H1 (cell line): ENCODE measurements around the gene CES4A. TPM values are rescaled to one million over a fixed set of nuclear protein-coding genes. Genes with fewer than 3 reads are reported as not detected.

Experiments
- CTCF ChIA-PET: fragments of 300-600 bp; sonication (Branson Sonifier 250); formaldehyde crosslinking; loops from one replicate; lab custom pipeline; 2021; ENCODE audit not compliant: partially characterized antibody; lab: Charles Lee
- POLR2A ChIA-PET: fragments of 300-600 bp; sonication (Branson Sonifier 250); formaldehyde crosslinking; loops from one replicate; lab custom pipeline; 2021; ENCODE audit warnings: inconsistent platforms; ENCODE audit not compliant: partially characterized antibody; lab: Charles Lee
- DNase-seq, 2 experiments: peaks; one replicate each; pipeline versions ENCODE4 v3.0.0 to v3.0.0-alpha.2; 2010 to 2022; ENCODE audit warnings: low spot score in 2 of 2, low read depth in 1 of 2, mixed read lengths in 1 of 2
- FAIRE-seq: peaks from 2 replicates; lab custom pipeline; 2011; peaks lifted over from hg19 to GRCh38; lab: Jason Lieb, UNC
- H2AFZ ChIP-seq: 2 replicates; pipeline ENCODE4 v1.8.1; 2012; ENCODE audit warnings: low read length, inconsistent platforms
- H2AK5ac ChIP-seq: 2 replicates; pipeline ENCODE4 v1.6.1; 2013; ENCODE audit warnings: low read depth, low read length
- H2BK120ac ChIP-seq: replicated peaks from 2 replicates; pipeline ENCODE3; 2013; ENCODE audit warnings: low read depth, low read length, inconsistent platforms
- H2BK12ac ChIP-seq: 2 replicates; pipeline ENCODE4 v1.6.1; 2013; ENCODE audit warnings: low read depth, low read length
- H2BK15ac ChIP-seq: 2 replicates; pipeline ENCODE4 v1.6.1; 2013; ENCODE audit warnings: low read length
- H2BK20ac ChIP-seq: 2 replicates; pipeline ENCODE4 v1.6.1; 2013; ENCODE audit warnings: low read length
- H2BK5ac ChIP-seq: 2 replicates; pipeline ENCODE4 v1.6.1; 2013; ENCODE audit warnings: low read depth, low read length
- H3K14ac ChIP-seq: 2 replicates; pipeline ENCODE4 v1.6.1; 2013; ENCODE audit warnings: inconsistent platforms; ENCODE audit not compliant: insufficient read length
- H3K18ac ChIP-seq: 2 replicates; pipeline ENCODE4 v1.6.1; 2013; ENCODE audit warnings: low read length; ENCODE audit errors: extremely low read depth
- H3K23ac ChIP-seq: 2 replicates; pipeline ENCODE4 v1.6.1; 2013; ENCODE audit warnings: inconsistent platforms; ENCODE audit not compliant: insufficient read length
- H3K23me2 ChIP-seq: 2 replicates; pipeline ENCODE4 v1.6.1; 2013; ENCODE audit warnings: low read depth, low read length
- H3K27ac ChIP-seq: 2 replicates; pipeline ENCODE4 v1.6.1; 2011; ENCODE audit warnings: low read depth, low read length, inconsistent platforms
- H3K27me3 ChIP-seq, 4 experiments: replicated peaks in 1 of 4; 1 replicate in 1 of 4; 2 replicates in 3 of 4; pipeline versions ENCODE4 v1.6.1 to v1.8.1; 2011 to 2013; ENCODE audit warnings: low read length in 3 of 4, mild to moderate bottlenecking in 3 of 4, inconsistent platforms in 2 of 4, mixed read lengths in 2 of 4, moderate library complexity in 1 of 4; ENCODE audit not compliant: control insufficient read depth in 3 of 4, insufficient read depth in 3 of 4; ENCODE audit errors: extremely low read depth in 1 of 4
- H3K36me3 ChIP-seq, 4 experiments: 2 replicates each; pipeline versions ENCODE4 v1.6.1 to v1.8.1; 2011 to 2013; ENCODE audit warnings: mild to moderate bottlenecking in 4 of 4, low read length in 3 of 4, moderate library complexity in 2 of 4, control low read depth in 1 of 4, inconsistent platforms in 1 of 4; ENCODE audit not compliant: insufficient read depth in 4 of 4, control insufficient read depth in 2 of 4
- H3K4ac ChIP-seq: replicated peaks from 2 replicates; pipeline ENCODE3; 2013; ENCODE audit warnings: low read length, low read depth, mixed read lengths, inconsistent platforms; ENCODE audit not compliant: insufficient read length
- H3K4me1 ChIP-seq, 4 experiments: replicated peaks in 1 of 4; 1 replicate in 1 of 4; 2 replicates in 3 of 4; pipeline versions ENCODE4 v1.6.1 to v1.8.1; 2011 to 2013; ENCODE audit warnings: low read length in 3 of 4, inconsistent platforms in 2 of 4, mixed read lengths in 1 of 4; ENCODE audit not compliant: insufficient read depth in 4 of 4, control insufficient read depth in 3 of 4
- H3K4me2 ChIP-seq, 2 experiments: 2 replicates each; pipeline versions ENCODE4 v1.6.1 to v1.8.1; 2011 to 2013; ENCODE audit warnings: low read depth in 2 of 2, low read length in 2 of 2, control low read depth in 1 of 2, inconsistent platforms in 1 of 2, mild to moderate bottlenecking in 1 of 2; ENCODE audit not compliant: insufficient read depth in 1 of 2
- H3K4me3 ChIP-seq, 4 experiments: fragments of 200-600, 300-600 bp in 1 of 4; sonication (generic), shearing (Covaris generic), sonication (Bioruptor Twin) in 1 of 4; 2 replicates each; pipeline versions ENCODE4 v1.5.1 to v1.8.1; 2011 to 2016; ENCODE audit warnings: low read length in 4 of 4, low read depth in 3 of 4, control low read depth in 2 of 4, inconsistent platforms in 2 of 4, mild to moderate bottlenecking in 2 of 4, mixed read lengths in 1 of 4, moderate library complexity in 1 of 4; ENCODE audit not compliant: insufficient read depth in 2 of 4; ENCODE audit errors: extremely low read depth in 1 of 4
- H3K56ac ChIP-seq: replicated peaks from 2 replicates; pipeline ENCODE3; 2013; ENCODE audit warnings: low read depth, mild to moderate bottlenecking, mixed read lengths, low read length, inconsistent platforms; ENCODE audit not compliant: insufficient read length
- H3K79me1 ChIP-seq: 2 replicates; pipeline ENCODE4 v1.6.1; 2013; ENCODE audit warnings: low read depth, low read length, control low read depth
- H3K79me2 ChIP-seq, 2 experiments: 2 replicates each; pipeline versions ENCODE4 v1.6.1 to v1.8.1; 2012 to 2013; ENCODE audit warnings: low read length in 2 of 2, mild to moderate bottlenecking in 2 of 2, inconsistent platforms in 1 of 2; ENCODE audit not compliant: insufficient read depth in 2 of 2, control insufficient read depth in 1 of 2
- H3K9ac ChIP-seq, 4 experiments: replicated peaks in 1 of 4; 1 replicate in 1 of 4; 2 replicates in 3 of 4; pipeline versions ENCODE4 v1.6.1 to v1.8.1; 2011 to 2013; ENCODE audit warnings: low read depth in 3 of 4, low read length in 3 of 4, control low read depth in 2 of 4, mild to moderate bottlenecking in 2 of 4, moderate library complexity in 2 of 4, inconsistent platforms in 1 of 4; ENCODE audit errors: extremely low read depth in 1 of 4
- H3K9me3 ChIP-seq, 2 experiments: 2 replicates each; pipeline versions ENCODE4 v1.6.1 to v1.8.1; 2012 to 2013; ENCODE audit warnings: mild to moderate bottlenecking in 2 of 2, moderate library complexity in 2 of 2, control low read depth in 1 of 2, inconsistent platforms in 1 of 2, low read depth in 1 of 2, low read length in 1 of 2, mixed read lengths in 1 of 2; ENCODE audit not compliant: insufficient read depth in 2 of 2
- H4K20me1 ChIP-seq, 2 experiments: replicated peaks in 1 of 2; 2 replicates each; pipeline versions ENCODE3 to v1.8.1; 2011 to 2013; ENCODE audit warnings: inconsistent platforms in 2 of 2, low read length in 2 of 2, mild to moderate bottlenecking in 1 of 2; ENCODE audit not compliant: insufficient read depth in 2 of 2, control insufficient read depth in 1 of 2
- H4K5ac ChIP-seq: 2 replicates; pipeline ENCODE4 v1.6.1; 2013; ENCODE audit warnings: low read length, low read depth, mixed read lengths, inconsistent platforms; ENCODE audit not compliant: insufficient read length
- H4K8ac ChIP-seq: 2 replicates; pipeline ENCODE4 v1.8.0; 2013; ENCODE audit warnings: mild to moderate bottlenecking, moderate library complexity, low read length, inconsistent platforms; ENCODE audit not compliant: insufficient read depth; ENCODE audit errors: extremely low read depth
- H4K91ac ChIP-seq: replicated peaks from 2 replicates; pipeline ENCODE3; 2013; ENCODE audit warnings: low read length, mixed read lengths, inconsistent platforms; ENCODE audit not compliant: insufficient read length
- NRF1 ChIP-seq: IDR thresholded peaks from 2 replicates; pipeline ENCODE4 v1.6.1; 2011; ENCODE audit warnings: mild to moderate bottlenecking, low read depth, low read length, improper control_type of control experiment
- PHF8 ChIP-seq: fragments of 200-600 bp; sonication (generic); conservative IDR thresholded peaks from 2 replicates; pipeline ENCODE4 v1.7.1; 2012; ENCODE audit warnings: low read depth, mild to moderate bottlenecking, inconsistent platforms, low read length, moderate library complexity
- POLR2AphosphoS5 ChIP-seq: IDR thresholded peaks from 2 replicates; pipeline ENCODE4 v1.6.1; 2011; ENCODE audit warnings: low read depth, low read length
- RFX5 ChIP-seq: IDR thresholded peaks from 2 replicates; pipeline ENCODE4 v1.6.1; 2011; ENCODE audit warnings: low read depth, low read length, improper control_type of control experiment, borderline replicate concordance
- TAF7 ChIP-seq: optimal IDR thresholded peaks from 2 replicates; pipeline ENCODE3; 2011; ENCODE audit warnings: low read depth, mild to moderate bottlenecking, inconsistent platforms, low read length, moderate library complexity, borderline replicate concordance
- WGBS, 2 experiments: shearing (Covaris generic) in 1 of 2; methylation state at CpG; one replicate each; pipeline versions ENCODE4 v1.1.6 to v1.1.7; 2013 to 2015; ENCODE audit warnings: low lambda C conversion rate in 2 of 2, mixed read lengths in 2 of 2, inconsistent platforms in 1 of 2, low coverage in 1 of 2, missing lambda C conversion rate in 1 of 2; ENCODE audit not compliant: insufficient replicate concordance in 2 of 2, insufficient coverage in 1 of 2, insufficient read length in 1 of 2; ENCODE audit errors: extremely low coverage in 1 of 2, missing lambda C conversion rate in 1 of 2; 5-methylcytosine and 5-hydroxymethylcytosine counted together
- polyA plus RNA-seq, 7 experiments: library from polyadenylated mRNA; depleted of rRNA in 3 of 7; stranded (reverse) in 5 of 7; unstranded in 2 of 7; fragments of >200 nt in 5 of 7; fragments of 200-250 nt in 2 of 7; gene quantifications; 1 replicate in 5 of 7; 2 replicates in 1 of 7; 4 replicates in 1 of 7; pipeline versions ENCODE4 v1.2.1 to v1.2.3, GENCODE V29; 2011 to 2013; ENCODE audit warnings: missing spikeins in 2 of 7, mixed read lengths in 2 of 7
- total RNA-seq: library from RNA; stranded (reverse); fragmentation: NEBNext Ultra II Directional; extraction: Animal tissue kit (Norgen Biotek cat#: 25700); gene quantifications from 2 replicates; pipeline ENCODE4 v1.2.1, GENCODE V29; 2021
- TF ChIP-seq, protein P1 (sequence below): IDR thresholded peaks from 2 replicates; pipeline ENCODE4 v1.6.1; 2012; ENCODE audit warnings: inconsistent platforms

CES4A gene
- total and polyA plus RNA-seq, 2 of the 8 experiments (the other 6 are each of a cell fraction or from before 2014, with no cell fraction given) = 0.93 to 1.5 TPM

GRCh38 chr16:67055712-67056487, 67.5 kb downstream of the CES4A start:
- no peak overlapping the region for H2BK120ac ChIP-seq
- H3K23me2 ChIP-seq = no peaks in the 10 kb centered on the region
- no peak overlapping the region for H3K56ac ChIP-seq
- 86% methylated on average over 4 of the region's 4 CpGs; no CpG with 5 or more reads in 1 of the 2 experiments for WGBS, 2 experiments
- no peak overlapping the region for H3K14ac ChIP-seq
- ChIA-PET POLR2A (interaction anchor here (0.9 kb wide), 1 partner anchor 37 kb away, joined by 3 read pairs; no protein-coding TSS in a partner anchor), CTCF (interaction anchor here (0.6 to 1.3 kb wide), 4 partner anchors 14 to 46 kb away, joined by 3 read pairs; no protein-coding TSS in a partner anchor)
- peaks cover 1 to 3% of the 10 kb centered on the region in 2 experiments for H4K20me1 ChIP-seq
- H2AK5ac ChIP-seq = no peak overlapping the region; the same call in 1 of the 2 replicates
- no peak overlapping the region for H3K23ac ChIP-seq
- H2BK12ac ChIP-seq = no peak overlapping the region
- no peak overlapping the region for H2BK20ac ChIP-seq
- no peaks in the 10 kb centered on the region for H3K4me1 ChIP-seq
- no peak overlapping the region for H4K5ac ChIP-seq
- H3K18ac ChIP-seq = no peak overlapping the region
- no peak overlapping the region for H2BK5ac ChIP-seq
- H4K8ac ChIP-seq = no peak overlapping the region
- no peaks in the 10 kb centered on the region for H3K79me1 ChIP-seq
- no peak overlapping the region for H3K4me2 ChIP-seq
- no peak overlapping the region for H3K4me3 ChIP-seq
- no peak overlapping the region for H3K4ac ChIP-seq
- no peak overlapping the region for H4K91ac ChIP-seq
- H3K79me2 ChIP-seq = peaks cover 0 to 13% of the 10 kb centered on the region in 2 experiments; a peak in 2 of 4 replicates
- H3K9ac ChIP-seq = no peak overlapping the region
- no peak overlapping the region for H2AFZ ChIP-seq
- H2BK15ac ChIP-seq = no peak overlapping the region
- H3K36me3 ChIP-seq = no peaks in the 10 kb centered on the region
- H3K27me3 ChIP-seq = no peaks in the 10 kb centered on the region
- FAIRE-seq = no peak
- H3K9me3 ChIP-seq = no peaks in the 10 kb centered on the region
- H3K27ac ChIP-seq = no peak overlapping the region
- TF ChIP-seq PHF8 = no peak
- no peak for TF ChIP-seq TAF7
- TF ChIP-seq NRF1 = no peak
- no peak for TF ChIP-seq RFX5
- no peak for TF ChIP-seq POLR2AphosphoS5
- TF ChIP-seq, protein P1, sequence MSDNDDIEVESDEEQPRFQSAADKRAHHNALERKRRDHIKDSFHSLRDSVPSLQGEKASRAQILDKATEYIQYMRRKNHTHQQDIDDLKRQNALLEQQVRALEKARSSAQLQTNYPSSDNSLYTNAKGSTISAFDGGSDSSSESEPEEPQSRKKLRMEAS = no peak
- DNase-seq = no peak
